Measurements from ENCODE around the gene CBX4. TPM values are rescaled to one million over a fixed set of nuclear protein-coding genes. Genes with fewer than 3 reads are reported as not detected.

CBX4 gene
- total and polyA plus RNA-seq, 10 of the 15 experiments (the other 5 are each of a cell fraction or from before 2014, with no cell fraction given) = 0.69 to 24.6 (median 4.2) TPM

- TF ChIP-seq PRDM15 (CRISPR knock-in tag; IDR thresholded peaks at IDR 0.05) (no peak), RUNX3 (IDR thresholded peaks at IDR 0.05; ENCODE audit: low read length) (0 out of 2 replicates have a peak, but pooled peaks have one; percentile 20), USF1 (IDR thresholded peaks at IDR 0.05; ENCODE audit: borderline replicate concordance, extremely low read length, insufficient read depth, low read depth, low read length) (no peak), PAX5 (IDR thresholded peaks at IDR 0.05; ENCODE audit: borderline replicate concordance, low read depth, low read length) (no peak), NRF1 (conservative IDR thresholded peaks at IDR 0.05; ENCODE audit: low read depth, low read length) (no peak)
These were observed 26.3 kb upstream of the CBX4 start (continued) for GRCh38 chr17:79865351-79866210.
